GM23338 (cell line): Measurements from ENCODE around the gene SEC14L1. TPM values are rescaled to one million over a fixed set of nuclear protein-coding genes. Genes with fewer than 3 reads are reported as not detected.

Experiments used
- ATAC-seq: fragments of 200-7000 bp; cut with Tn5 transposase; 3 replicates; pipeline ENCODE4 v1.9.1; 2020
- DNase-seq: peaks from one replicate; pipeline ENCODE4 v3.0.0-alpha.2; 2015; ENCODE audit warnings: low spot score
- H2AFZ ChIP-seq: fragments of 200-600 bp; sonication (generic); 2 replicates; pipeline ENCODE4 v1.8.0; 2016; ENCODE audit warnings: antibody characterized with exemption, mild to moderate bottlenecking, moderate library complexity
- H3F3A ChIP-seq: fragments of 200-600 bp; sonication (generic); replicated peaks from 2 replicates; pipeline ENCODE4 v1.8.0; 2017; ENCODE audit warnings: antibody characterized with exemption, mixed run types, low read depth
- H3K27ac ChIP-seq: fragments of 200-600 bp; sonication (generic); 2 replicates; pipeline ENCODE4 v1.6.1; 2016; ENCODE audit warnings: low read depth
- H3K27me3 ChIP-seq: fragments of 200-600 bp; sonication (generic); 2 replicates; pipeline ENCODE4 v1.8.0; 2016; ENCODE audit warnings: mild to moderate bottlenecking, mixed run types, moderate library complexity; ENCODE audit not compliant: insufficient read depth
- H3K36me3 ChIP-seq: fragments of 200-600 bp; sonication (generic); 2 replicates; pipeline ENCODE4 v1.8.0; 2016; ENCODE audit warnings: mild to moderate bottlenecking; ENCODE audit not compliant: insufficient read depth
- H3K4me1 ChIP-seq: fragments of 200-600 bp; sonication (generic); 2 replicates; pipeline ENCODE4 v1.8.0; 2016; ENCODE audit warnings: mild to moderate bottlenecking, moderate library complexity; ENCODE audit not compliant: insufficient read depth
- H3K4me2 ChIP-seq: fragments of 200-600 bp; sonication (generic); 2 replicates; pipeline ENCODE4 v1.7.1; 2017; ENCODE audit warnings: mixed run types
- H3K4me3 ChIP-seq: fragments of 200-600 bp; sonication (generic); 2 replicates; pipeline ENCODE4 v1.6.1; 2016; ENCODE audit warnings: mixed run types
- H3K79me2 ChIP-seq: fragments of 200-600 bp; sonication (generic); replicated peaks from 2 replicates; pipeline ENCODE4 v1.8.0; 2017; ENCODE audit warnings: mild to moderate bottlenecking; ENCODE audit not compliant: insufficient read depth
- H3K9me2 ChIP-seq: fragments of 200-600 bp; sonication (generic); 2 replicates; pipeline ENCODE4 v1.8.0; 2017; ENCODE audit not compliant: insufficient read depth
- H4K20me1 ChIP-seq: fragments of 200-600 bp; sonication (generic); replicated peaks from 2 replicates; pipeline ENCODE4 v1.8.0; 2017; ENCODE audit warnings: mild to moderate bottlenecking; ENCODE audit not compliant: insufficient read depth
- H3K27ac Mint-ChIP-seq: 2 replicates; pipeline ENCODE4 v1.8.0; 2020; ENCODE audit warnings: inconsistent platforms, mild to moderate bottlenecking, moderate library complexity, mixed read lengths
- H3K27me3 Mint-ChIP-seq: 3 replicates; pipeline ENCODE4 v1.8.0; 2022; ENCODE audit warnings: low read depth, mild to moderate bottlenecking, moderate library complexity, mixed read lengths, inconsistent platforms; ENCODE audit not compliant: insufficient read depth, poor library complexity
- H3K36me3 Mint-ChIP-seq: 3 replicates; pipeline ENCODE4 v1.8.0; 2021; ENCODE audit warnings: low read depth, mild to moderate bottlenecking, inconsistent platforms, moderate library complexity, mixed read lengths
- H3K4me1 Mint-ChIP-seq: 3 replicates; pipeline ENCODE4 v1.8.0; 2020; ENCODE audit warnings: mild to moderate bottlenecking, inconsistent platforms, mixed read lengths
- H3K4me3 Mint-ChIP-seq: 3 replicates; pipeline ENCODE4 v1.8.0; 2021; ENCODE audit warnings: moderate library complexity, mild to moderate bottlenecking, inconsistent platforms, mixed read lengths
- H3K9me3 Mint-ChIP-seq: 3 replicates; pipeline ENCODE4 v1.8.0; 2020; ENCODE audit warnings: moderate library complexity, mild to moderate bottlenecking, inconsistent platforms, mixed read lengths
- CREB1 ChIP-seq: fragments of 250-450 bp; sonication (Bioruptor Pico); IDR thresholded peaks from 2 replicates; pipeline ENCODE4 v1.5.0; 2020; ENCODE audit warnings: low read depth, mild to moderate bottlenecking, moderate library complexity
- ETS1 ChIP-seq: IDR thresholded peaks from 2 replicates; pipeline ENCODE4 v1.6.1; 2016; ENCODE audit warnings: antibody characterized with exemption
- EZH2phosphoT487 ChIP-seq: fragments of 200-600 bp; sonication (generic); IDR thresholded peaks from one replicate; pipeline ENCODE4 v1.8.1; 2018; ENCODE audit warnings: antibody characterized with exemption; ENCODE audit not compliant: unreplicated experiment
- NANOG ChIP-seq: IDR thresholded peaks from 2 replicates; pipeline ENCODE4 v1.6.1; 2016; ENCODE audit warnings: antibody characterized with exemption, borderline replicate concordance
- ZNF114 ChIP-seq: fragments of 250-450 bp; sonication (Bioruptor Pico); IDR thresholded peaks from 2 replicates; pipeline ENCODE4 v1.5.0; 2020; ENCODE audit warnings: mild to moderate bottlenecking, moderate library complexity
- ZNF331 ChIP-seq: fragments of 250-450 bp; sonication (Bioruptor Pico); IDR thresholded peaks from 2 replicates; pipeline ENCODE4 v1.5.0; 2020; ENCODE audit warnings: low read depth, mild to moderate bottlenecking, moderate library complexity
- ZNF462 ChIP-seq: fragments of 250-450 bp; sonication (Bioruptor Pico); IDR thresholded peaks from 2 replicates; pipeline ENCODE4 v1.5.0; 2020; ENCODE audit warnings: mild to moderate bottlenecking, moderate library complexity
- polyA plus RNA-seq: library from polyadenylated mRNA; unstranded; fragments of >200 nt; fragmentation: Nextera tagmentation; extraction: Ambion mirVana; gene quantifications from 2 replicates; pipeline ENCODE4 v1.2.1, GENCODE V29; 2016
- total RNA-seq: library from RNA; depleted of rRNA; stranded (reverse); fragments of >200 nt; shearing (Covaris generic); gene quantifications from 2 replicates; pipeline ENCODE4 v1.2.3, GENCODE V29; 2014

SEC14L1 gene
- total and polyA plus RNA-seq, 2 experiments from 2014 or later, result 26.8 to 54.8 TPM

GRCh38 chr17:77116371-77116860 lies 24.4 kb upstream of the SEC14L1 start (continued):
- no peak for TF ChIP-seq ZNF462 (CRISPR knock-in tag)
- no peak for TF ChIP-seq ZNF114 (CRISPR knock-in tag)

GRCh38 chr17:77117415-77117814 lies 23.4 kb upstream of the SEC14L1 start:
- Histone ChIP-seq H2AFZ (no peak overlapping the region), H3K27me3 (no peaks in the 10 kb centered on the region), H3K27ac (no peak overlapping the region), H3K4me2 (no peak overlapping the region), H3F3A (no peaks in the 10 kb centered on the region), H3K9me2 (no peaks in the 10 kb centered on the region), H4K20me1 (no peaks in the 10 kb centered on the region), H3K4me3 (no peak overlapping the region), H3K79me2 (no peaks in the 10 kb centered on the region), H3K4me1 (no peaks in the 10 kb centered on the region), H3K36me3 (no peaks in the 10 kb centered on the region)
- H3K4me3 Mint-ChIP-seq, result no peak overlapping the region
- no peaks in the 10 kb centered on the region for H3K9me3 Mint-ChIP-seq
- H3K27ac Mint-ChIP-seq, result no peak overlapping the region
- H3K27me3 Mint-ChIP-seq, result peaks cover 8% of the 10 kb centered on the region
- no peaks in the 10 kb centered on the region for H3K4me1 Mint-ChIP-seq
- no peak for ATAC-seq
- H3K36me3 Mint-ChIP-seq, result no peaks in the 10 kb centered on the region
- DNase-seq, result no peak
- TF ChIP-seq ETS1 (no peak), CREB1 (CRISPR knock-in tag) (no peak), ZNF462 (CRISPR knock-in tag) (no peak), ZNF331 (CRISPR knock-in tag) (no peak), NANOG (no peak), EZH2phosphoT487 (no peak)
